Hematopoietic multipotent progenitor cell treated with erythropoietin and hydrocortisone succinate and interleukin-3 and kit ligand, for 15 days (in vitro differentiated cells): ENCODE results near the gene CDCP2.
"Not testable (repeated sequence)": the region's sequence is repeated elsewhere in the genome, so short reads cannot be mapped to it uniquely, and the experiment has no call there.

Experiments used
- DNase-seq: peaks from one replicate; pipeline ENCODE4 v3.0.0-alpha.2; 2015; ENCODE audit warnings: low spot score

Gene CDCP2

GRCh38 chr1:54114955-54115354 is 37.8 kb downstream of the CDCP2 start:
- DNase-seq = no peak

DNA sequence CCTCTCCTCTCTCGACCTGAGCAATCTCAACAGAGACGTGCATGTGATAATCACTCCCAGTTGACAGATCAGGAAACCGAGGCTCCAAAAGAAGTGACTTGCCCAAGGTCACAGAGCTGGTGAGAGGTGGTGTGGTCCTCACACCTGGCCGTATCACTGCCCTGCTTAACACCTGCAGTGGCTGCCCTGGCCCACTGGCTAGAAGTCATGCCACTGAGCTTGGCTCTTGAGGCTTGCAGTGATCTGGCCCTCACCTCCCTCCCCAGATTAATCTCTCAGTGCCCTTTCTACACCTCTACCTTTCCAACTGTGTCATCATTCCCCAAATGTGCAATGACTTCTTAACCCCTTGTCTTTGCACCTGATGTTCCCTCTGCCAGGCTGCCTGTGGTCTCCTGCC is 38.8 kb downstream of the CDCP2 start:
- DNase-seq = no peak

DNA sequence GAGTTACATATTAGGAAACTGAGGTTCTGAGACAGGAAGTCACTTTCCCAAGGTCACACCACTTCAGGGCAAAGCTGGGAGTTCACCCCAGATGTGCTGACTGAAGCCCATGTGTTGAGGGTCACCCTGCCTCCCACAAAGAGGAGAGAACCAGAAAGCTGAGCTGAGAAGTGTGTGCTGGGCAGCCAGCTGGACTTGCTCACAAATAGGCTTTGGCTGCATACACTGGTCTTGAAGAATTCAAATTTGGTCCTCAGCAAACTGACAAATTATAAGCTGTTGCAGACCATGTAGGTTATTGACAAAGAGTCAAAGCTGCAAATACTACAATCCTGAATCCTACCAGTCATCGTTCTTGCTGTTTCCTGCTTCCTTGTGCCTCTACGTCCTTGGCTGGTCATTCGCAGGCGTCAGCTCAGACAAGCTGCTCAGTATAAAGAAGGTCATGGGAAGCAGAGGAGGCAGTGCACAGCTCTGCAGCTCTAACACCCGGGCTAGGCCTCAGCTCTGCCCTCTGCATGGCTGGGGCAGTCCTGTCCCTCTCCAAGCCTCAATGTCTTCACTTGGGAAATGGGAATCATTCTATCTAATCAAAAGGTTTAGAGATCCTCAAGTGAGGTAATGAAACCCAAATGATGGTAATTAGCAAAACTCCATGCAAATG is 40.0 kb downstream of the CDCP2 start:
- no peak for DNase-seq

GRCh38 chr1:54112027-54112426 is 40.8 kb downstream of the CDCP2 start:
- no peak for DNase-seq

- no peak for DNase-seq
Measured at GRCh38 chr1:54111624-54112023, 41.2 kb downstream of the CDCP2 start.

GRCh38 chr1:54110996-54111395 is 41.8 kb downstream of the CDCP2 start:
- DNase-seq = no peak

DNA sequence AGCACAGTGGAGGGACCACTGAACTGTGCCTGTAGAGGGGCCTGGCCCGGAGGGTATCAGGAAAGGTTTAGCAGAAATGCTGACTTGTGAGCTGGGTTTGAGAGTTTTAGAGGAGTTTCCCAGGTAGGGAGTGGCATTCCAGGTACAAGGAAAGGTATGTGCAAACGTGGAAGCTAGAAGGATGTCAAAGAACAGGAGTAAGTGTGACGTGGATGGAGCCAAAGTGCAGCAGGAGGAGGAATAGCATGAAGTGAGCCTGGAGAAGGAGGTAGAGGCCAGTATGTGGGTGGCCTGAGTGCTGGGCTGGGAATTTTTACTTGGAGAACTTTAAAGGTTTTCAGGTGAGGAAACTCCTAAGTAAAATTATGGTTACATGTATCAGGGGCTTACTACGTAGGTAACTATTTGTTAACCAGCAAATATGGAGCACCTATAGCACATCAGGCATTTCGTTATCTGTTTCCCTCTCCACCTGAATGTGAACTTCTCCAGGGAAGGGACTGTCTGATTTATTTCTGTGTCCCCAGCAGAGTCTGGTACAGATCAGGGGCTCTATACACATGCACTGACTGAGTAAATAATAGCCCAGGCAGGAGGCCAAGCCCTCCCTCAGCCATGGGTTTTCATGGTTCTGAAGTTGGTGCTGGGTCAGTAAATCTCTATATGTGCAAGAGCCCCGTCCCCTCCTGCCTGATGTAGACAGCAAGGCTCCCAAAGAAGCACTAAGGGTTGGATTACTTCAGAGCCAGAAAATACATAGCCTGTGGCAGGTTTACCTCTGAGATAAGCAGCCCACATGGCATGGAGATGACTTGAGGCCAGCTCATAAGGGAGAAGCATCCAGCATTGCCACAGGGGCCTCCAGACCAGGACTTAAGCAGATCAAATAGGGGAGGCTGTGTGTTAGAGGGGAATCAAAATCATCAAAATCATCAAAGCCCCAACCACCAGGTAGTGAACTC is 43.4 kb downstream of the CDCP2 start:
- DNase-seq = peak; percentile 64

DNA sequence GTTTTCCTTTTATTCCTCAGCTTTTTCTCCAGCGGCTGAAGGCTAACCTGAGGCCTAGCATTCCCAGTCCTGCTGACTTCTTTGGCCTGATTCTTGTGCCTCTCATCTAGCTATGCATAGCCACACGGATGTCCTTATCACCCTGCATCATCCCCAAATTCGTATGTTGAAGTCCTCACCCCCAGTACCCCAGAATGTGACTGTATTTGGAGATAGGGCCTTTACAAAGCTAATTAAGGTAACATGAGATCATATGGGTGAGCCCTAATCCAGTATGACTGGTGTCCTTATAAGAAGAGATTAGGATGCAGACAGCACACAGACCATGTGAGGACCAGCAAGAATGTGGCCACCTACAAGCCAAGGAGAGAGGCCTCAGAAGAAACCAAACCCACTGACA is 44.6 kb downstream of the CDCP2 start:
- peak; percentile 67 for DNase-seq

GRCh38 chr1:54107131-54107530 is 45.7 kb downstream of the CDCP2 start:
- DNase-seq = peak; percentile 36

GRCh38 chr1:54105736-54106269 is 47.0 kb downstream of the CDCP2 start:
- no peak for DNase-seq

GRCh38 chr1:54105080-54105479 is 47.7 kb downstream of the CDCP2 start:
- no peak for DNase-seq

GRCh38 chr1:54104613-54105012 is 48.2 kb downstream of the CDCP2 start:
- DNase-seq = not testable (repeated sequence)

DNA sequence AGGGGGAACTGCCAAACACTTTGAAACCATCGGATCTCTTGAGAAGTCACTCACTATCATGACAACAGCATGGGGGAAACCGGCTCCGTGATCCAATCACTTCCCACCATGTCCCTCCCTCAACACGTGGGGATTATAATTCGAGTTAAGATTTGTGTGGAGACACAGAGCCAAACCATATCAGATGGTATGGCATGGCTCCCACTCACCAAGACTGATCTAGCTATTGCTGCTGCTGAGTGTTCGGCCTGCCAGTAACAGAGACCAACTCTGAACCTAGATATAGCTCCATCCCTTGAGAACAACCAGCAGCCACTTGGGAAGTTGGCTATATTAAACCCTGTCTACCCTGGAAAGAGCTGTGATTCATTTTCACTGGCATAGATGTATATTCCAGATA is 49.4 kb downstream of the CDCP2 start:
- DNase-seq = no peak

DNA sequence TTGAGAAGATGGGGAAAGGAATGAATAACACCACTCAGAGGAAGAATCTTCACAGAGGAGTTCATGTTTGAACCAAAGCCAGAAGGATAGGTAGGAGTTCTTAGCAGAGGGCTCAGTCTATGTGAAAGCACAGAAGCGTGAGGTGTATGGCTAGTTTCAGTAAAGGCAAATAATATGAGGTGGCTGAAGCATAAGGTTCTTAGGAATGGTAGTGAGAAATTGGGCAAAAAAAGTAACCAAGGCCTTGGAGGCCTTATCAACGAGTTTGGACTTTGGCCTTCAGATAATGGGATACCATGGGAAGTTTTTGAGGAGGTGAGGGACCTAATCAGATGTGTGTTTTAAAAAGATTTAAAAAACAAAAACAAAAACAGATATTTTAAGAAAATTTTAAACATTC is 52.3 kb downstream of the CDCP2 start:
- DNase-seq = no peak

DNA sequence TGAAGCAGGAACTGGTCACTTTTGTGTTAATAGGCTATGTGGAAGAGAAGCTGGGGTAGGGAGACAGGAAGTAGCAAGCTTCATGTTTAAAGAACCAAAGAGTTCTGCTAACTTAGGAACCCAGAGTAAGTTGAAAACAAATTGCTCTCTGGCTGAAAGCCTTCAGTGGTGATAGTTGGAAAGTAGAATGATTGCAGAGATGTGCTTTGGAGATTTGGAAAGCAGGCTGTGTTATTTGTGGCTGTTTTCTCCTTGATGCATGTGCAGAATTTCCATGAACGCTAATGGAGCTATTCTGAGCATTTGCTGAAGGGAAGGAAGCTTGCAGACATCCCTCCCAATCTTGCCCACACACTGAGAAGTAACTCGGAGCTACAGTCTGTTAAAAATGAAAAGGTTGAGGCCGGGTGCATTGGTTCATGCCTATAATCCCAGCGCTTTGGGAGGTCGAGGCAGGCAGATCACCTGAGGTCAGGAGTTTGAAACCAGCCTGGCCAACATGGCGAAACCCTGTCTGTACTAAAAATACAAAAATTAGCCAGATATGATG is 53.7 kb downstream of the CDCP2 start:
- DNase-seq = no peak

- no peak for DNase-seq
Measured at GRCh38 chr1:54096877-54097240, 55.9 kb downstream of the CDCP2 start.

DNA sequence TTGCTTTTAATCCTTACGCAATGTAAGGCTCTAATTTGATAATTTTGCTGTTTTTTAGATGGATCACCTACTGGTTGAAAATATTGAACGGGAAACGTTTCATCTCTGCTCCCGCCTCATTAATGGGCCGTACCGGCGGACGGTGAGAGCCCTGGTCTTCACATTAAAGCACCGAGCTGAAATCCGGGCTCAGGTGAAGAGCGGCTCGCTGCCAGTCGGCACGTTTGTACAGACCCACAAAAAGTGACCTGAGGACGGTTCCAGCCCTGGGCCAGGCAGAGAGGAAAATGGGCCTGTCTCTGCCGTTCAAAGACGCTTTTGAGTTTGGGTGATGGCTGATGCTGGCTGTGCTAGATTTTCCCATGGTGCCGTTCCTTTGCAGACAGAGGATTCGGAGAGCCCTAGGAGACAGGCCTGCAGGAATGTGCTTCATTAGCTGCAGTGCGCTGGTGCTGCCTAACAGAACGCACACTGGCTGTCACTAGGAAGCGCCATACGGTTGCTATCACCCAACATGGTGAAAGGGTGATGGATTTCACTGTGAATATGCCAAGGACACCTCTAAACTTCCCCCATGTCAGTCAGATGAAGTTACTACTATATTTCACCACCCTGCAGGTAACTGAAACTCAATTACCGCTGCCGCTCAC is 56.4 kb downstream of the CDCP2 start:
- no peak for DNase-seq

- DNase-seq = no peak
Measured at GRCh38 chr1:54095546-54096226, 57.1 kb downstream of the CDCP2 start.

DNA sequence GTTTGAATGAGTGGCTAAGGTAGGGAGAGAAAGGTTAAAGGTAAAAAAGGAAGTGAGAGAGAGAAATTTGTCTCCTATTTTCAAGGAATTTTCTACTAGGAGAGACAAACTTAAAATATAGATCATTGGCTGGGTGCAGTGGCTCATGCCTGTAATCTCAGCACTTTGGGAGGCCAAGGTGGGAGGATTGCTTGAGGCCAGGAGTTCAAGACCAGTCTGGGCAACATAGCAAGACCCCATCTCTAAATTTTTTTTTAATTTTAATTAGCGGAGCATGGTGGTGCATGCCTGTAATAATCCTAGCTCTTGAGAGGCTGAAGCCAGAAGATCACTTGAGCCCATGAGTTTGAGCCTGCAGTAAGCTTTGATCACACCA is 58.1 kb downstream of the CDCP2 start:
- not testable (repeated sequence) for DNase-seq

DNA sequence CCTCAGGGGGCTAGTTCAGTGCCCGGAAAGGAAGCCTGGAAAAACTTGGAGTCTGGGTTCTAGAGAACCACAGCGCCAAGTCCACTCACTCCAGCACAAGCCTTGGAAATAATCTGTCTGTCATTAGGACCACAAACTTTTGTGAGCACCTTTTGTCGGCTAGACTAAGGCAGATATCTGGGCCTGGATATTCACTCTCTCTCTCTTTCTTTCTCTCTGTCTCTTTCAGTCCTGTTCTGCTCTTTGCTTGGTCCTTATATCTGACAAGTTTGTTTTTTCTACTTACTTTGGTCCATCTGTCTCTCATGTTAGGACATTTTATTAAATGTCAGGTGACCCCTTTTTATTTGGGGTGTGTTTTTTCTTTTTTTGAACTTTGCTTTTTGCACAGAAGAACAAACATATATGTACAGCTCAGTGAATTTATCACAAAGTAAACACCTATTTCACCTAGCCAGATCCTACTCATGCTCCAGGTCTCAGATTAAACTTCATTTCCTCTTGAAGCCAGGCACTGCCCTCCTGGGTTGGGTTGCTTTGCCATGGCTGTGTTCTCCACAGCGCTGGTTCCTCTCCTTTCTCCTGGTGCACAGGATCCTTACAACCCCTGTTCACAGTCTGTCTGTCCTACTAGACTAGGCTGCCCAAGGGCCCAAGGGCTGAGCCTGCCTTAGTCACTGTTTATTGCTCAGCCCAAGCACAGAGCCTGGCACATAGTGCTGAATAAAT is 58.6 kb downstream of the CDCP2 start:
- DNase-seq = no peak

DNA sequence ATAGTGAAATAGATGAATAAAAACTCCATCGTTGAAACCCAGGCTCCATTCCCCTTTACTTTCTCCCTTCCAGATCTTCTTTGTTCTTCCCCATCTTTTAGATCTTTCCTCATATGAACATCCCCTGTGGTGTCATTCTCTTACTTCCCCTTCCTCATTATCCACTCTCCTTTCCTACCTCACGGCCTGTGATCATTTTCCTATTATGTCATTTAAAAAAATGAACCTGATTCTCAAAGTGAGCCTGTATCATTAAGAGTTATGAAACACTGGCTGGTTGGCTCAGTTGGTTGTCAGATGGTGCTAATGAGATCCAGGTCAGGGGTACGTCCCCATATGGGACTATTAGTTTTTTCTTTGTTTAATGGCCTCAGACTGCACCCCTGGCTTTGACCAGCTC is 61.1 kb downstream of the CDCP2 start:
- no peak for DNase-seq
